Activated naive CD4-positive, alpha-beta T cell treated with anti-CD3 and anti-CD28 coated beads for 36 hours (primary cell): ENCODE results near the gene CLC. TPM values are rescaled to one million over a fixed set of nuclear protein-coding genes. Genes with fewer than 3 reads are reported as not detected.
"Not testable (repeated sequence)": the region's sequence is repeated elsewhere in the genome, so short reads cannot be mapped to it uniquely, and the experiment has no call there.

Experiments
- CTCF ChIA-PET: fragments of 350-600 bp; sonication (Branson Sonifier 250); formaldehyde crosslinking; loops from one replicate; lab custom pipeline; 2021; ENCODE audit warnings: antibody characterized with exemption; lab: Charles Lee
- DNase-seq: peaks from one replicate; pipeline ENCODE4 v3.0.0-alpha.2; 2020
- H3K27ac Mint-ChIP-seq: one replicate; pipeline ENCODE4 v1.8.0; 2021; ENCODE audit warnings: mild to moderate bottlenecking, mixed read lengths
- H3K27me3 Mint-ChIP-seq: one replicate; pipeline ENCODE4 v1.8.0; 2021; ENCODE audit warnings: low read depth, mixed read lengths
- H3K36me3 Mint-ChIP-seq: one replicate; pipeline ENCODE4 v1.8.0; 2021; ENCODE audit warnings: low read depth, mixed read lengths
- H3K4me1 Mint-ChIP-seq: one replicate; pipeline ENCODE4 v1.8.0; 2021; ENCODE audit warnings: low read depth, mixed read lengths
- H3K4me3 Mint-ChIP-seq: one replicate; pipeline ENCODE4 v1.8.0; 2021; ENCODE audit warnings: mild to moderate bottlenecking, moderate library complexity, mixed read lengths
- H3K9me3 Mint-ChIP-seq: one replicate; pipeline ENCODE4 v1.8.0; 2021; ENCODE audit warnings: mixed read lengths
- intact Hi-C: fragments of 100-400 bp; cut with micrococcal nuclease; formaldehyde crosslinking; loops from one replicate; pipeline ENCODE4 v1.15.1; 2023
- total RNA-seq, 2 experiments: library from RNA; stranded (reverse); gene quantifications; one replicate each; pipeline ENCODE4 v1.2.3, GENCODE V29; 2021

The CLC gene
- total RNA-seq: not detected

- H3K9me3 Mint-ChIP-seq: no peaks in the 10 kb centered on the region
- DNase-seq: no peak
- CTCF ChIA-PET: no interaction called here
- H3K4me3 Mint-ChIP-seq: no peak within 1 kb of the TSS
- H3K4me1 Mint-ChIP-seq: peaks cover 37% of the 10 kb centered on the region
- H3K36me3 Mint-ChIP-seq: no peaks in the 10 kb centered on the region
- intact Hi-C loops: loop anchor here (5.0 kb wide), 1 partner anchor 156 kb away; no protein-coding TSS in a partner anchor
- H3K27me3 Mint-ChIP-seq: no peaks in the 10 kb centered on the region
- no peak within 1 kb of the TSS for H3K27ac Mint-ChIP-seq
These were observed at the start of gene CLC for GRCh38 chr19:39737891-39738290. CLC (minus strand) TSS chr19:39738029; CDS start chr19:39737952, 77 bp downstream.

GRCh38 chr19:39780894-39781293 is 43.1 kb upstream of the CLC start:
- H3K27me3 Mint-ChIP-seq: peaks cover 1% of the 10 kb centered on the region
- H3K36me3 Mint-ChIP-seq: no peaks in the 10 kb centered on the region
- CTCF ChIA-PET: interaction anchor here (1.6 kb wide), 1 partner anchor 11 kb away, joined by 8 read pairs; no protein-coding TSS in a partner anchor
- H3K27ac Mint-ChIP-seq: no peak overlapping the region
- no peak for DNase-seq
- no peaks in the 10 kb centered on the region for H3K4me1 Mint-ChIP-seq
- no peak overlapping the region for H3K4me3 Mint-ChIP-seq
- intact Hi-C loops: no loop called here
- no peaks in the 10 kb centered on the region for H3K9me3 Mint-ChIP-seq

- no peaks in the 10 kb centered on the region for H3K36me3 Mint-ChIP-seq
- H3K27ac Mint-ChIP-seq: no peak within 1 kb of the TSS
- H3K4me3 Mint-ChIP-seq: no peak within 1 kb of the TSS
- no peaks in the 10 kb centered on the region for H3K9me3 Mint-ChIP-seq
- peaks cover 1% of the 10 kb centered on the region for H3K27me3 Mint-ChIP-seq
- CTCF ChIA-PET: interaction anchor here (0.8 kb wide), 1 partner anchor 14 kb away, joined by 3 read pairs; no protein-coding TSS in a partner anchor
- no peaks in the 10 kb centered on the region for H3K4me1 Mint-ChIP-seq
- intact Hi-C loops: no loop called here
- no peak for DNase-seq
These were observed 40.9 kb upstream of the CLC start, which contains the start of gene LEUTX for GRCh38 chr19:39778763-39779162. LEUTX (plus strand) TSS chr19:39778854; CDS start chr19:39778921, 67 bp downstream.

- CTCF ChIA-PET: interaction anchor here (0.9 to 4.6 kb wide), 5 partner anchors 11 to 96 kb away, joined by 3 to 44 read pairs (median 8); partner anchors contain the start of gene FBL
- no peak overlapping the region for H3K4me3 Mint-ChIP-seq
- intact Hi-C loops: no loop called here
- H3K9me3 Mint-ChIP-seq: no peaks in the 10 kb centered on the region
- H3K36me3 Mint-ChIP-seq: no peaks in the 10 kb centered on the region
- no peak for DNase-seq
- H3K4me1 Mint-ChIP-seq: no peaks in the 10 kb centered on the region
- H3K27ac Mint-ChIP-seq: no peak overlapping the region
- H3K27me3 Mint-ChIP-seq: no peaks in the 10 kb centered on the region
These were observed 31.0 kb upstream of the CLC start for GRCh38 chr19:39768786-39769185.

GRCh38 chr19:39768334-39768733 is 30.5 kb upstream of the CLC start:
- intact Hi-C loops: no loop called here
- CTCF ChIA-PET: interaction anchor here (0.6 to 4.6 kb wide), 8 partner anchors 11 to 145 kb away, joined by 3 to 44 read pairs (median 6); no protein-coding TSS in a partner anchor
- Mint-ChIP-seq H3K36me3 (no peaks in the 10 kb centered on the region), H3K27ac (no peak overlapping the region), H3K4me3 (no peak overlapping the region), H3K4me1 (no peaks in the 10 kb centered on the region), H3K27me3 (no peaks in the 10 kb centered on the region), H3K9me3 (no peaks in the 10 kb centered on the region)
- no peak for DNase-seq

GRCh38 chr19:39765091-39766076 is 27.6 kb upstream of the CLC start:
- Mint-ChIP-seq H3K4me1 (no peaks in the 10 kb centered on the region), H3K27me3 (no peaks in the 10 kb centered on the region), H3K36me3 (no peaks in the 10 kb centered on the region), H3K9me3 (no peaks in the 10 kb centered on the region), H3K4me3 (no peak overlapping the region), H3K27ac (no peak overlapping the region)
- CTCF ChIA-PET: interaction anchor here (0.7 to 4.6 kb wide), 11 partner anchors 10 to 358 kb away, joined by 3 to 44 read pairs (median 4); no protein-coding TSS in a partner anchor
- DNase-seq: peak; percentile 48
- intact Hi-C loops: loop anchor here (1.0 kb wide), 2 partner anchors 89 to 214 kb away; no protein-coding TSS in a partner anchor

- CTCF ChIA-PET, DNase-seq, H3K4me3 Mint-ChIP-seq, H3K4me1 Mint-ChIP-seq, H3K9me3 Mint-ChIP-seq, intact Hi-C loops, H3K27me3 Mint-ChIP-seq, H3K27ac Mint-ChIP-seq, H3K36me3 Mint-ChIP-seq: not testable (repeated sequence)
These were observed 24.0 kb upstream of the CLC start for GRCh38 chr19:39761851-39762250.

GRCh38 chr19:39759457-39760184 is 21.8 kb upstream of the CLC start:
- Mint-ChIP-seq H3K27ac (no peak overlapping the region), H3K4me1 (no peaks in the 10 kb centered on the region), H3K9me3 (no peaks in the 10 kb centered on the region), H3K36me3 (no peaks in the 10 kb centered on the region), H3K4me3 (no peak overlapping the region), H3K27me3 (peaks cover 9% of the 10 kb centered on the region)
- no peak for DNase-seq
- intact Hi-C loops: no loop called here
- CTCF ChIA-PET: interaction anchor here (1.0 kb wide), 1 partner anchor 10 kb away, joined by 3 read pairs; no protein-coding TSS in a partner anchor

GRCh38 chr19:39754971-39755370 is 17.1 kb upstream of the CLC start:
- no peaks in the 10 kb centered on the region for H3K9me3 Mint-ChIP-seq
- H3K4me3 Mint-ChIP-seq: no peak overlapping the region
- CTCF ChIA-PET: interaction anchor here (1.0 to 1.4 kb wide), 2 partner anchors 9 to 13 kb away, joined by 3 to 8 read pairs; no protein-coding TSS in a partner anchor
- H3K36me3 Mint-ChIP-seq: no peaks in the 10 kb centered on the region
- no peaks in the 10 kb centered on the region for H3K4me1 Mint-ChIP-seq
- H3K27ac Mint-ChIP-seq: no peak overlapping the region
- H3K27me3 Mint-ChIP-seq: peaks cover 9% of the 10 kb centered on the region
- no peak for DNase-seq
- intact Hi-C loops: no loop called here

GRCh38 chr19:39754544-39754943 is 16.7 kb upstream of the CLC start:
- Mint-ChIP-seq H3K4me1 (no peaks in the 10 kb centered on the region), H3K9me3 (no peaks in the 10 kb centered on the region), H3K4me3 (no peak overlapping the region), H3K27me3 (peaks cover 9% of the 10 kb centered on the region), H3K27ac (no peak overlapping the region), H3K36me3 (no peaks in the 10 kb centered on the region)
- no peak for DNase-seq
- CTCF ChIA-PET: no interaction called here
- intact Hi-C loops: no loop called here

GRCh38 chr19:39752795-39753194 is 15.0 kb upstream of the CLC start:
- no peak for DNase-seq
- intact Hi-C loops: no loop called here
- Mint-ChIP-seq H3K27me3 (peaks cover 4% of the 10 kb centered on the region), H3K27ac (no peak overlapping the region), H3K9me3 (no peaks in the 10 kb centered on the region), H3K36me3 (no peaks in the 10 kb centered on the region), H3K4me3 (no peak overlapping the region), H3K4me1 (no peaks in the 10 kb centered on the region)
- CTCF ChIA-PET: no interaction called here

GRCh38 chr19:39752390-39752789 is 14.6 kb upstream of the CLC start:
- no peaks in the 10 kb centered on the region for H3K4me1 Mint-ChIP-seq
- intact Hi-C loops: no loop called here
- no peak for DNase-seq
- peaks cover 4% of the 10 kb centered on the region for H3K27me3 Mint-ChIP-seq
- H3K27ac Mint-ChIP-seq: no peak overlapping the region
- no peaks in the 10 kb centered on the region for H3K36me3 Mint-ChIP-seq
- CTCF ChIA-PET: no interaction called here
- H3K4me3 Mint-ChIP-seq: no peak overlapping the region
- H3K9me3 Mint-ChIP-seq: no peaks in the 10 kb centered on the region
